Astrocyte (in vitro differentiated cells and primary cell): ENCODE data around the gene HSPBAP1. TPM values are rescaled to one million over a fixed set of nuclear protein-coding genes. Genes with fewer than 3 reads are reported as not detected.

Source experiments
- DNase-seq: peaks from one replicate; pipeline ENCODE4 v3.0.0-alpha.2; 2010; ENCODE audit warnings: low read depth
- FAIRE-seq: peaks from 2 replicates; lab custom pipeline; 2011; peaks lifted over from hg19 to GRCh38; lab: Jason Lieb, UNC
- H2AFZ ChIP-seq: 2 replicates; pipeline ENCODE4 v1.6.0; 2012; ENCODE audit warnings: low read depth, low read length, inconsistent platforms
- H3K27ac ChIP-seq: 2 replicates; pipeline ENCODE4 v1.5.1; 2011; ENCODE audit warnings: low read depth, low read length, inconsistent platforms
- H3K27me3 ChIP-seq: 2 replicates; pipeline ENCODE4 v1.6.0; 2011; ENCODE audit warnings: low read length, inconsistent platforms; ENCODE audit not compliant: insufficient read depth
- H3K36me3 ChIP-seq: 2 replicates; pipeline ENCODE4 v1.5.1; 2011; ENCODE audit warnings: low read length, inconsistent platforms; ENCODE audit not compliant: insufficient read depth
- H3K4me1 ChIP-seq: 2 replicates; pipeline ENCODE4 v1.5.1; 2011; ENCODE audit warnings: low read length, inconsistent platforms; ENCODE audit not compliant: insufficient read depth
- H3K4me2 ChIP-seq: 2 replicates; pipeline ENCODE4 v1.6.0; 2012; ENCODE audit warnings: low read length, inconsistent platforms
- H3K4me3 ChIP-seq: 2 replicates; pipeline ENCODE4 v1.5.1; 2011; ENCODE audit warnings: low read depth, mild to moderate bottlenecking, low read length, inconsistent platforms; ENCODE audit not compliant: insufficient read depth
- H3K79me2 ChIP-seq: 2 replicates; pipeline ENCODE4 v1.6.0; 2012; ENCODE audit warnings: mild to moderate bottlenecking, low read length, inconsistent platforms; ENCODE audit not compliant: insufficient read depth
- H3K9ac ChIP-seq: 2 replicates; pipeline ENCODE4 v1.6.0; 2012; ENCODE audit warnings: mild to moderate bottlenecking, low read length, inconsistent platforms
- H3K9me3 ChIP-seq: 2 replicates; pipeline ENCODE4 v1.5.1; 2012; ENCODE audit warnings: low read depth, mild to moderate bottlenecking, low read length, inconsistent platforms; ENCODE audit not compliant: insufficient read depth
- H4K20me1 ChIP-seq: 2 replicates; pipeline ENCODE4 v1.6.0; 2012; ENCODE audit warnings: low read length, inconsistent platforms; ENCODE audit not compliant: insufficient read depth
- H3K27ac Mint-ChIP-seq: one replicate; pipeline ENCODE4 v1.8.0; 2021; ENCODE audit warnings: mild to moderate bottlenecking, mixed read lengths; ENCODE audit not compliant: unreplicated experiment
- H3K27me3 Mint-ChIP-seq: one replicate; pipeline ENCODE4 v1.8.0; 2021; ENCODE audit warnings: low read depth, mixed read lengths; ENCODE audit not compliant: unreplicated experiment
- H3K36me3 Mint-ChIP-seq: one replicate; pipeline ENCODE4 v1.8.0; 2021; ENCODE audit warnings: low read depth, mixed read lengths; ENCODE audit not compliant: unreplicated experiment
- H3K4me1 Mint-ChIP-seq: one replicate; pipeline ENCODE4 v1.8.0; 2021; ENCODE audit warnings: low read depth, mixed read lengths; ENCODE audit not compliant: unreplicated experiment
- H3K4me3 Mint-ChIP-seq: one replicate; pipeline ENCODE4 v1.8.0; 2021; ENCODE audit warnings: mild to moderate bottlenecking, moderate library complexity, mixed read lengths; ENCODE audit not compliant: unreplicated experiment
- H3K9me3 Mint-ChIP-seq: one replicate; pipeline ENCODE4 v1.8.0; 2021; ENCODE audit warnings: mild to moderate bottlenecking, mixed read lengths; ENCODE audit not compliant: unreplicated experiment
- CTCF ChIP-seq: IDR thresholded peaks from 2 replicates; pipeline ENCODE4 v1.5.1; 2011; ENCODE audit warnings: low read depth, mild to moderate bottlenecking, inconsistent platforms, low read length, moderate library complexity; ENCODE audit not compliant: insufficient read depth
- EZH2 ChIP-seq: IDR thresholded peaks from 2 replicates; pipeline ENCODE4 v1.6.1; 2012; ENCODE audit warnings: mild to moderate bottlenecking, low read length, inconsistent platforms; ENCODE audit not compliant: insufficient read depth
- total RNA-seq: library from RNA; stranded (reverse); gene quantifications from 2 replicates; pipeline ENCODE4 v1.2.1, GENCODE V29; 2021

HSPBAP1 gene
- total RNA-seq, 1 donor from 2014 or later: 4.3 TPM

GRCh38 chr3:122695927-122696561 is 97.6 kb downstream of the HSPBAP1 start:
- Histone ChIP-seq H4K20me1 (no peaks in the 10 kb centered on the region), H3K27me3 (no peaks in the 10 kb centered on the region), H3K79me2 (no peaks in the 10 kb centered on the region), H3K4me3 (no peak overlapping the region), H3K9ac (no peak overlapping the region), H3K27ac (no peak overlapping the region), H3K4me1 (peaks cover 5% of the 10 kb centered on the region), H3K9me3 (no peaks in the 10 kb centered on the region), H3K4me2 (no peak overlapping the region), H3K36me3 (no peaks in the 10 kb centered on the region), H2AFZ (no peak overlapping the region)
- Mint-ChIP-seq H3K4me3 (no peak overlapping the region), H3K27me3 (no peaks in the 10 kb centered on the region), H3K4me1 (peaks cover 12% of the 10 kb centered on the region), H3K9me3 (no peaks in the 10 kb centered on the region), H3K27ac (no peak overlapping the region), H3K36me3 (peaks cover 35% of the 10 kb centered on the region)
- DNase-seq: no peak
- no peak for TF ChIP-seq EZH2
- no peak for TF ChIP-seq CTCF
- FAIRE-seq: no peak

- no peak for FAIRE-seq
- no peak overlapping the region for H2AFZ ChIP-seq
- H3K4me3 ChIP-seq: no peak overlapping the region
- H3K27ac Mint-ChIP-seq: no peak overlapping the region
- H4K20me1 ChIP-seq: no peaks in the 10 kb centered on the region
- peaks cover 16% of the 10 kb centered on the region for H3K4me1 Mint-ChIP-seq
- H3K27me3 Mint-ChIP-seq: no peaks in the 10 kb centered on the region
- H3K9ac ChIP-seq: no peak overlapping the region
- no peak overlapping the region for H3K4me2 ChIP-seq
- H3K27ac ChIP-seq: no peak overlapping the region
- DNase-seq: no peak
- no peak overlapping the region for H3K4me3 Mint-ChIP-seq
- no peaks in the 10 kb centered on the region for H3K36me3 ChIP-seq
- no peaks in the 10 kb centered on the region for H3K9me3 ChIP-seq
- no peaks in the 10 kb centered on the region for H3K9me3 Mint-ChIP-seq
- peaks cover 9% of the 10 kb centered on the region for H3K4me1 ChIP-seq
- TF ChIP-seq EZH2 (no peak), CTCF (no peak)
- no peaks in the 10 kb centered on the region for H3K27me3 ChIP-seq
- peaks cover 27% of the 10 kb centered on the region for H3K36me3 Mint-ChIP-seq
- H3K79me2 ChIP-seq: no peaks in the 10 kb centered on the region
These were observed 98.7 kb downstream of the HSPBAP1 start for GRCh38 chr3:122694966-122695365.

- no peak for DNase-seq
- Histone ChIP-seq H3K4me3 (no peak overlapping the region), H3K79me2 (no peaks in the 10 kb centered on the region), H3K27ac (no peak overlapping the region), H2AFZ (no peak overlapping the region), H3K4me2 (no peak overlapping the region), H4K20me1 (no peaks in the 10 kb centered on the region), H3K27me3 (no peaks in the 10 kb centered on the region), H3K9me3 (no peaks in the 10 kb centered on the region), H3K9ac (no peak overlapping the region), H3K36me3 (no peaks in the 10 kb centered on the region), H3K4me1 (peaks cover 15% of the 10 kb centered on the region)
- Mint-ChIP-seq H3K4me3 (no peak overlapping the region), H3K4me1 (peaks cover 26% of the 10 kb centered on the region), H3K27me3 (no peaks in the 10 kb centered on the region), H3K36me3 (peaks cover 39% of the 10 kb centered on the region), H3K9me3 (no peaks in the 10 kb centered on the region), H3K27ac (no peak overlapping the region)
- no peak for TF ChIP-seq CTCF
- TF ChIP-seq EZH2: no peak
- no peak for FAIRE-seq
These were observed 101.0 kb downstream of the HSPBAP1 start for GRCh38 chr3:122692674-122693073.
